IPS DF 19.7 (cell line): ENCODE measurements around the gene OR2F1.

Experiments used
- DNase-seq: peaks from one replicate; pipeline ENCODE4 v3.0.0-alpha.2; 2013; ENCODE audit warnings: low read depth, low spot score

OR2F1 gene

DNA sequence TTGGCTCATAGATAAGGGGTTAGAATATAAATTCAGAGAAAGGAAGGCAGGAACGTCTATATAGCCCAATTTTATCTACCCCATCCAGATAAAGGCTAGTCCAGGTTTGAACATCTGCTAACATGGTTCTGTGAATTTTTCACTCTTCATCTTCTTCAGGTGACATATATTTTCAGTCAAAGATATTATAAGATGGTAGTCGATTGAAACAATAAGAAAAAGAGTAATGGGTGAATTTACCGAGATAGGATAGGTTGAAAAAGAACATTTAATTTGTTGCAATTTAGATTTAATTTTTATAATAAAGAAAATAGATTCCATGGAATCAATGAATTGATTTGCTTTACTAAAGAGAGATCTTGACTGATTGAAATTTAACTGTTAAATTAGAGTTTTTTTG lies at the start of gene OR2F1:
OR2F1 (plus strand) TSS at position 301 of the 400 bp plus-strand sequence. CDS start 5,127 bp downstream, outside the sequence.
- no peak for DNase-seq

GRCh38 chr7:143905509-143905908 lies 49.1 kb upstream of the OR2F1 start:
- no peak for DNase-seq

- no peak for DNase-seq
Measured at GRCh38 chr7:143906151-143906550, 48.5 kb upstream of the OR2F1 start.

GRCh38 chr7:143906895-143907294 lies 47.7 kb upstream of the OR2F1 start:
- DNase-seq = peak; percentile 91

DNA sequence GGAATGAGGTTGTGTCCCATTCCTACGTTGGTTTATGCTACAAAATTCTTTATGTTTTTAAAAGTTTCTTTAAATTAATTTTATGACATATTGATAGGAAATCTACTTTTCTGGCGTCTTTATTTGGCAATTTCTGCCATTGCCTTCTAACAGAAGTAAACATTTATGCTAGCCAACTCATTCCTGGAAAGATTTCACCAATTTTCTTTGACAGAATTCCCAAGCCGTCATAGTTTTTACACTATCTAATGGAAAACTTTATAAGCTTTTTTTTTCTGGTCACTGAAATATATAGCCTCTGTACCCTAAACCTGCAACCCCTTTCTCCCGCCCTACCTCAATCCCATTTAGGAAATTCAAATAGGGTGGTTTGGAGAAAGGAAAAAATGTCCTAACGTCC lies 46.5 kb upstream of the OR2F1 start:
- DNase-seq = no peak

GRCh38 chr7:143909863-143910262 lies 44.8 kb upstream of the OR2F1 start:
- DNase-seq = no peak

GRCh38 chr7:143910473-143911248 lies 44.0 kb upstream of the OR2F1 start:
- DNase-seq = no peak

DNA sequence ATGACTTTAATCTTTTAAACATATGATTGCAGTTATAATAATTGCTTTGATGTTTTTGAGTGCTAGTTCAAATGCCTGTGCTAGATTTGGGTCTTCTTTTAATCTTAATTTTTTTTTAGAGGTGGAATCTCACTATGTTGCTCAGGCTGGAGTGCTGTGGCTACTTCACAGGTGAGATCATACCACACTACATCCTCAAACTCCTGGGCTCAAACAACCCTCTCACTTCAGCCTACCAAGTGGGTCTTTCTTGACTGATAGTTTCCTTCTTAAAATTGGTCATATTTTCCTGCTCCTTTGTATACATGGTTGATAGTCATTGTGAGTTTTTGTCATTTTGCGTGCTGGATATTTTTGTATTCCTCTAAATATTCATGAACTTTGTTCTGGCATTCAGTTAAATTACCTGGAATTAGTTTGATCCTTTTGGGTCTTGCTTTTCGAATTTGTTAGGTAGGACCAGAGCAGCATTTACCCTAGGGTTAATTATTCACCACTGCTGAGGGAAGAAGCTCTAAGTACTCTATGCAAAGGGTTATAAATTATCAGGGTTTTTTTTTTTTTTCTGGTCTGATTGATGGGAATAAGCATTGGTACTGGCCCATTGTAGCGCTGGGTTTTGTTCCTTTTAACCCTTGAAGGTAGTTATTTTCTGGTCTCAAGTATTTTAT lies 40.6 kb upstream of the OR2F1 start:
- DNase-seq = no peak

DNA sequence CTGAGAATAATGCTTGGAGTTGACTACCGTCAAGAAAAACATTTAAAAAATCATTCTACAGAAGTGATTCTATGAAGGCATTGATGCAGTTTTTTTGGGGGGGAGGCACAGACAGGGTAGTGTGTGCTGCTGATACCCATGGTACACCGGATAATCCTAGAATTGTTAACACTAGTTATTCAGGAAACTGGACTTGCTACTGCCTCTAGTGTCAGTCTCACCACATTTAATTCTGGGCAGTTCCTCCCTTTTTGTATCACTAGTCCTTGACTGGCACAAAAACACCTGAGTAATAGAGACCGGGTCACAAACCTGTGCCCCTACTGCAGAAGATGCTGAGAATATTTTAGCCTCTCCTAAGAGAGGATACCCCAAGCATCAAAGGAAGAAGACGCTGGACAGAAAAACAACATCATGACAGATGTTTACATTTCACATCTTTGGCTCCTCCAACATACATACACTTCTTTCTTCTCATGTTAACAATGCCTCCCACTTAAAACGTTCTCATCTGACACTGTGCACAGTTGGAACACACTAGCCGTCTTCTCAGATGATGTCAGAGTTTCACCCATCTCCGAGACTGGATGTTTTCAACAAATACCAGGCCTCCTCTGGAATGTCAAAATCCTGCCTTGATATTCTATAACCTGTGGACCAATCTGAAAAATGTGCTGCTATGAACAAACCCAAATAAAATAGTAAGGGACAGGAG lies 39.5 kb upstream of the OR2F1 start:
- DNase-seq = no peak

- no peak for DNase-seq
Measured at GRCh38 chr7:143924851-143925250, 29.8 kb upstream of the OR2F1 start.

DNA sequence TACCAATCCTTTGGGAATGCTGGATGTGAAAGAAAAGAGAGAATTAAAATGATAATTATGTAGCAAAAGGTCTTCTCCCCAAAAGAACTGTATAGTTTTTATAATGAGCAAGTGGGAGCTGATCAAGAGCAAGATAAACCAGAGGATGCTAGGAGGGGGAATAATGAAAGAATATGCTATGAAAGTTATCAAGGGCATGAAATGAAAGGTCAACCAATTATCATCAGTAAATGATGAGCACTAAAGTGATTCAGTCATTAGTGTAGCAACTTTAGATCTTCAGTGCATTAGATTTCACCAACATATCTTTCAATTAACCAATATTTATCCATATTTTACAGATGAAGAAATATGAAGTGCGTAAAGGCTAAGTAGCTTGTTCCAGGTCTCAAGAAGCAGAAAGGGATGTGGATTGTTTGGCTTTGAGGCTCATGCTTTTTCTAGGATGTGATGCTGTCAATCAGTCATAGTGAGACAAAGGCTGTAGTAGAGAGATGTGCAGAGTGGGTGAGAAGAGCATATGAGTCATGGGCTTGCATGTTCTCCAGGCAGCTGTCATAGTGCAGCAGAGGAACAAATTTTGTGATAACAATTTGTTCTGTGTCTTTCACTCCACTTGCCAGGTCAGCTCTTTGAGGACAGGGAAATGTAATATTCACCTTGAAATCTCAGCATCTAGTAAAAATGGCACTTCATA lies 25.3 kb upstream of the OR2F1 start:
- DNase-seq = no peak

GRCh38 chr7:143931739-143932138 lies 22.9 kb upstream of the OR2F1 start:
- no peak for DNase-seq

GRCh38 chr7:143934526-143935325 lies 19.9 kb upstream of the OR2F1 start, which contains the start of gene OR2F2:
TSS of gene OR2F2 (plus strand) at chr7:143935233. CDS start at chr7:143935233, 0 bp downstream.
- no peak for DNase-seq

DNA sequence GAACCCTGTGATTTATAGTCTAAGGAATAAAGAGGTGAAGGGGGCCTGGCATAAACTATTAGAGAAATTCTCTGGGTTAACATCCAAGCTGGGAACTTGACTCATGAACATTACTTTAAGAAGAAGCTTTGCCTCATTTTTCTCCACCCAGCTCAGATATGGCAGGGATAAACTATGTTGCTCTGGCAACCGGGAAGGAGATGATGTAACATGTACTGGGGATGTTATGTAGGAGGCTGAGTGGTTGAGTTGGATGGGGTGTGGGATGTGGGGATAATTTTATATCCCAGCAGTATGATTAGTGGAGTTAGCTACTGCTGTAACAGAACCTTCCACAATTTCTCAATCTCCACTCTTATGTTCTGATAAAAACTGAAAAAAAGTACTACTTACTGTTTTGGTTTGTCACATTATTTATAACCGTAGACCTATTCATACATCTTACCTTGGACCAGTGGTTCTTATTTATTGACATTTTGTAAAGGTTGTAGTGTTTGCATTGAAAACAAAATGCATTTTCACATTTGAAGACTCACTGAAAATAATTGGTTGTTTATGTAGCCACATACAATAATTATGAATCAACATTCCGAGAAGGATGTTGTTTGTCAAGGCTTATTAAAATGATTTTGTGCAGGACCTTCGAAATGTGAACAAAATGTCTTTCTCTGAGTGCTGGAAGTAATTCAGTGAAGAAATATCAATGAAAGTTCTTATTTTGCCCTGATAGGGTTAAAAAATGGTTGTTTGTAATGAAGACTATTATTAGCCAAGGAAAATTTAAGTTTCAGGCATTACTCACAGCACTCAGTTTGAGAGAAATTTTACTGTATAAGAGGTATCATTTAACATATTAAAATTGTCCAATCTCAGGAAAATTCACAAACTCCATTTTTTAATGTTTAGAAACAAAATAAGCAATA lies 18.3 kb upstream of the OR2F1 start:
- DNase-seq = no peak

GRCh38 chr7:143938379-143939243 lies 16.0 kb upstream of the OR2F1 start:
- DNase-seq = no peak

DNA sequence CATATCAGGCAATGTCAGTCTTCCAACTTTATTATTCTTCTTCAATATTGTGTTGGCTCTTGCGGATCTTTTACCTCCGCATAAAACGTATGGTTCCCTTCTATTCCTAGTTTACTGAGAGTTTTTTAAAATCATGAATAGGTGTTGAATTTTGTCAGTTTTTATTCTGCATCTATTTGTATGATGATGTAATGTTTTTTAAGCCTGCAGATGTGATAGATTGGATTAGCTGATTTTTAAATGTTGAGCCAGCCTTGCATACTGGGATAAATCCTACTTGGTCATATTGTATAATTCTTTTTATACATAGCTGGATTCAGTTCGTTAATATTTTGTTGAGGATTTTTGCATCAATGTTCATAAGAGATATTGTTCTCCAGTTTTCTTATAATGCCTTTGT lies 9.2 kb upstream of the OR2F1 start:
- DNase-seq = no peak

- no peak for DNase-seq
Measured at GRCh38 chr7:143947111-143947510, 7.5 kb upstream of the OR2F1 start.

- DNase-seq = no peak
Measured at GRCh38 chr7:143948733-143949132, 5.9 kb upstream of the OR2F1 start.

DNA sequence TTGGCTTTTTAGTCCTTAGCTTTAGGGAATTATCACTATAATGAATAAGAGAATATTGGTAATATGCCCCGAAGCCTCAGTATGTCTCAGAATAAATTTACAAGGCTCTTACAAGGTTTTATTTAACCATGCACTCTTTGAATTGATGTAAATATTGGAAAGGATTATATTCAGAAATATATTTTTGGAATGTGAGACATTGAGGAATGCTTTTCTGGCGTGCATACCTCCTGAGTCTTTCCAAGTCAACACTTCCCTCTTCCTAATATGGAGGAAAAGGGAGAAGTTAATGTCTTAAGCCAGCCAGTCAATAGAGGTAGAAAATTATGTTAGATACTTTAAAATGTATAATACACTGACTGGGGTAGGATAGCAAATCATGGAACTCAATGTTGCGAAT lies 1.2 kb upstream of the OR2F1 start:
- no peak for DNase-seq
